B cell (primary cell): Measurements from ENCODE around the gene CMIP. TPM values are rescaled to one million over a fixed set of nuclear protein-coding genes. Genes with fewer than 3 reads are reported as not detected.

Source experiments
- ATAC-seq: fragments of 200-7000 bp; cut with Tn5 transposase; one replicate; pipeline ENCODE4 v1.10.0; 2021; ENCODE audit warnings: low read depth, mild to moderate bottlenecking, moderate number of reproducible peaks, moderate library complexity
- CTCF ChIA-PET: fragments of 350-600 bp; sonication (Branson Sonifier 250); formaldehyde crosslinking; loops from one replicate; lab custom pipeline; 2021; ENCODE audit warnings: antibody characterized with exemption, inconsistent platforms; lab: Charles Lee
- POLR2A ChIA-PET: fragments of 350-600 bp; sonication (Branson Sonifier 250); formaldehyde crosslinking; loops from one replicate; lab custom pipeline; 2021; ENCODE audit warnings: antibody characterized with exemption; lab: Charles Lee
- DNase-seq: peaks from one replicate; pipeline ENCODE4 v3.0.0; 2013
- H2AFZ ChIP-seq: 2 replicates; pipeline ENCODE4 v1.6.1; 2012; ENCODE audit warnings: mild to moderate bottlenecking, low read depth, low read length; ENCODE audit not compliant: insufficient read depth, poor library complexity, severe bottlenecking
- H3K27ac ChIP-seq, 2 donors: 1 replicate in 1 of 2; 2 replicates in 1 of 2; pipeline ENCODE4 v1.5.1; 2012 to 2013; ENCODE audit warnings: low read length in 2 of 2, mild to moderate bottlenecking in 2 of 2, moderate library complexity in 1 of 2
- H3K27me3 ChIP-seq, 4 experiments: fragments of 200-600 bp in 1 of 4; sonication (generic) in 1 of 4; replicated peaks in 1 of 4; 1 replicate in 2 of 4; 2 replicates in 2 of 4; pipeline versions ENCODE4 v1.6.1 to v1.7.0; 2013 to 2016; ENCODE audit warnings: low read length in 3 of 4, mild to moderate bottlenecking in 2 of 4, mixed read lengths in 1 of 4, moderate library complexity in 1 of 4; ENCODE audit not compliant: insufficient read depth in 4 of 4, control insufficient read depth in 3 of 4; ENCODE audit errors: control extremely low read depth in 1 of 4
- H3K36me3 ChIP-seq, 2 experiments: replicated peaks in 1 of 2; 1 replicate in 1 of 2; 2 replicates in 1 of 2; pipeline versions ENCODE4 v1.6.1 to v1.7.1; 2013; ENCODE audit warnings: low read length in 1 of 2; ENCODE audit not compliant: insufficient read depth in 2 of 2, control insufficient read depth in 1 of 2; ENCODE audit errors: control extremely low read depth in 1 of 2, extremely low read depth in 1 of 2
- H3K4me1 ChIP-seq, 2 donors: fragments of 200-600 bp in 1 of 2; sonication (generic) in 1 of 2; 1 replicate in 1 of 2; 2 replicates in 1 of 2; pipeline versions ENCODE4 v1.5.1 to v1.6.1; 2013 to 2017; ENCODE audit warnings: low read length in 2 of 2; ENCODE audit not compliant: control insufficient read depth in 2 of 2, insufficient read depth in 2 of 2
- H3K4me2 ChIP-seq: replicated peaks from 2 replicates; pipeline ENCODE3; 2012; ENCODE audit warnings: mild to moderate bottlenecking, low read depth, low read length; ENCODE audit not compliant: poor library complexity, severe bottlenecking
- H3K4me3 ChIP-seq, 5 experiments: fragments of 200-600 bp in 1 of 5; sonication (generic) in 1 of 5; 1 replicate in 3 of 5; 2 replicates in 2 of 5; pipeline versions ENCODE4 v1.5.1 to v1.7.0; 2011 to 2016; ENCODE audit warnings: low read length in 4 of 5, mild to moderate bottlenecking in 4 of 5, low read depth in 2 of 5, control low read depth in 1 of 5, moderate library complexity in 1 of 5; ENCODE audit not compliant: insufficient read depth in 1 of 5; ENCODE audit errors: control extremely low read depth in 1 of 5, extremely low read depth in 1 of 5
- H3K79me2 ChIP-seq: fragments of 200-600 bp; sonication (generic); one replicate; pipeline ENCODE4 v1.6.0; 2016; ENCODE audit warnings: low read length; ENCODE audit not compliant: control insufficient read depth, insufficient read depth
- H3K9ac ChIP-seq: fragments of 200-600 bp; sonication (generic); 2 replicates; pipeline ENCODE4 v1.6.1; 2017; ENCODE audit warnings: mild to moderate bottlenecking, low read length, moderate library complexity
- H3K9me3 ChIP-seq, 3 donors: one replicate each; pipeline versions ENCODE4 v1.6.1 to v1.7.1; 2013; ENCODE audit warnings: low read length in 2 of 3; ENCODE audit not compliant: control insufficient read depth in 2 of 3, insufficient read depth in 1 of 3; ENCODE audit errors: control extremely low read depth in 1 of 3
- H4K20me1 ChIP-seq: 2 replicates; pipeline ENCODE4 v1.6.0; 2012; ENCODE audit warnings: mild to moderate bottlenecking, low read length; ENCODE audit not compliant: insufficient read depth, control insufficient read depth, poor library complexity, severe bottlenecking
- H3K27ac Mint-ChIP-seq: one replicate; pipeline ENCODE4 v1.8.0; 2021; ENCODE audit warnings: mixed read lengths
- H3K27me3 Mint-ChIP-seq: one replicate; pipeline ENCODE4 v1.8.0; 2021; ENCODE audit warnings: mixed read lengths
- H3K4me1 Mint-ChIP-seq: one replicate; pipeline ENCODE4 v1.8.0; 2021; ENCODE audit warnings: mixed read lengths
- H3K4me3 Mint-ChIP-seq: one replicate; pipeline ENCODE4 v1.8.0; 2021; ENCODE audit warnings: mixed read lengths
- H3K9me3 Mint-ChIP-seq: one replicate; pipeline ENCODE4 v1.8.0; 2022; ENCODE audit warnings: mixed read lengths; ENCODE audit not compliant: insufficient read depth
- EZH2 ChIP-seq: IDR thresholded peaks from 2 replicates; pipeline ENCODE4 v1.6.1; 2012; ENCODE audit warnings: borderline replicate concordance, low read depth, mild to moderate bottlenecking, moderate library complexity, low read length; ENCODE audit not compliant: insufficient read depth, poor library complexity, severe bottlenecking
- WGBS: methylation state at CpG from one replicate; pipeline ENCODE4 v1.1.5; 2013; ENCODE audit warnings: missing lambda C conversion rate; ENCODE audit not compliant: insufficient coverage; 5-methylcytosine and 5-hydroxymethylcytosine counted together
- intact Hi-C: fragments of 100-400 bp; cut with micrococcal nuclease; formaldehyde crosslinking; loops from one replicate; pipeline ENCODE4 v1.10.0; 2022
- polyA plus RNA-seq: library from polyadenylated mRNA; depleted of rRNA; stranded (reverse); fragments of >200 nt; gene quantifications from 2 replicates; pipeline ENCODE4 v1.2.3, GENCODE V29; 2012
- total RNA-seq, 2 donors: library from RNA; stranded (reverse); fragments of 120-200 nt in 1 of 2; gene quantifications; 1 replicate in 1 of 2; 2 replicates in 1 of 2; pipeline versions ENCODE4 v1.2.3 to v1.2.4, GENCODE V29; 2013 to 2022
- TF ChIP-seq, protein P1 (sequence below): fragments of 200-600 bp; IDR thresholded peaks from one replicate; pipeline ENCODE4 v1.8.0; 2022; ENCODE audit warnings: antibody characterized with exemption, mild to moderate bottlenecking

Gene CMIP
- total and polyA plus RNA-seq, 2 donors (not counting 1 experiment from before 2014, with no cell fraction given): 27.1 to 155 TPM

DNA sequence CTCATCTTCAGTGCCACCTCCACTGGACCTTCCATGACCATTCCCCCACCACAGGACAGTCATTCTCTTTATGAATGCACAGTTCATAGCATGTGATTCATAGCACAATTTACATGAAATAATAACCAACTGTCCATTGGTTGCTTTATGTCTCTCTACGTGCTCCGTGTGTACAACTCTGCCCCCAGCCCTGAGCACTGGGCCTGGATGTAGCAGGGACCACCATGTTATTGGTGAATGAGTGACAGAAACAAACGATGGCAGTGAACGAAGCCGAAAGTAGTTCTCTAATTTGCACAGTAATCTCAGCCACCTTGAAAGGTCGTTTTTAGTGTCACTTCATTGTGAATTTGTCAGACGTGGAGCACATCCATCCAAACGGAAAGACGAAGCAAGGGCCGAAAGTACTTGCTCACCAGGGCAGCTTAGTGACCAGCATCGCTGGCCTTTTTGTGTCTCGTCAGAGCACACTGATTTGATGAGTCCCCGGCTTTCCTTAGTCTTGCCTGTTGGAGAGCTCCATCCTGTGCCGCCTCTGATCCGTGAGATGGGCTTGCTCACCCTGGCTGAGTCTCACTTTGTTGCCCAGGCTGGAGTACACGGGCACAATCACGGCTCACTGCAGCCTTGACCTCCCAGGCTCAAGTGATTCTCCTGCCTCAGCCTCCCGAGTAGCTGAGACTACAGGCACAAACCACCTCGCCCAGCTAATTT is 95.3 kb downstream of the CMIP start:
- no peak overlapping the region for H3K4me2 ChIP-seq
- H2AFZ ChIP-seq: no peak overlapping the region
- peaks cover 7 to 18% of the 10 kb centered on the region in 2 experiments for H3K36me3 ChIP-seq
- peaks cover 41% of the 10 kb centered on the region for H3K4me1 Mint-ChIP-seq
- ChIA-PET POLR2A (no interaction called here), CTCF (interaction anchor here (0.7 kb wide), 1 partner anchor 14 kb away, joined by 3 read pairs; no protein-coding TSS in a partner anchor)
- no peaks in the 10 kb centered on the region for H3K9me3 Mint-ChIP-seq
- no peak overlapping the region for H3K27ac Mint-ChIP-seq
- peaks cover 15 to 19% of the 10 kb centered on the region in 2 donors for H3K4me1 ChIP-seq
- H3K27ac ChIP-seq: no peak overlapping the region
- intact Hi-C loops: loop anchor here (10.0 kb wide), 1 partner anchor 55 kb away; no protein-coding TSS in a partner anchor
- H3K9ac ChIP-seq: no peak overlapping the region
- ATAC-seq (no peak), DNase-seq (no peak)
- H3K4me3 Mint-ChIP-seq: no peak overlapping the region
- TF ChIP-seq, protein P1, sequence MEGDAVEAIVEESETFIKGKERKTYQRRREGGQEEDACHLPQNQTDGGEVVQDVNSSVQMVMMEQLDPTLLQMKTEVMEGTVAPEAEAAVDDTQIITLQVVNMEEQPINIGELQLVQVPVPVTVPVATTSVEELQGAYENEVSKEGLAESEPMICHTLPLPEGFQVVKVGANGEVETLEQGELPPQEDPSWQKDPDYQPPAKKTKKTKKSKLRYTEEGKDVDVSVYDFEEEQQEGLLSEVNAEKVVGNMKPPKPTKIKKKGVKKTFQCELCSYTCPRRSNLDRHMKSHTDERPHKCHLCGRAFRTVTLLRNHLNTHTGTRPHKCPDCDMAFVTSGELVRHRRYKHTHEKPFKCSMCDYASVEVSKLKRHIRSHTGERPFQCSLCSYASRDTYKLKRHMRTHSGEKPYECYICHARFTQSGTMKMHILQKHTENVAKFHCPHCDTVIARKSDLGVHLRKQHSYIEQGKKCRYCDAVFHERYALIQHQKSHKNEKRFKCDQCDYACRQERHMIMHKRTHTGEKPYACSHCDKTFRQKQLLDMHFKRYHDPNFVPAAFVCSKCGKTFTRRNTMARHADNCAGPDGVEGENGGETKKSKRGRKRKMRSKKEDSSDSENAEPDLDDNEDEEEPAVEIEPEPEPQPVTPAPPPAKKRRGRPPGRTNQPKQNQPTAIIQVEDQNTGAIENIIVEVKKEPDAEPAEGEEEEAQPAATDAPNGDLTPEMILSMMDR: no peak
- no peak for TF ChIP-seq EZH2
- no peaks in the 10 kb centered on the region for H3K9me3 ChIP-seq
- 97% methylated on average over 16 of the region's 19 CpGs for WGBS
- no peak overlapping the region for H3K4me3 ChIP-seq
- H4K20me1 ChIP-seq: peaks cover 98% of the 10 kb centered on the region
- H3K79me2 ChIP-seq: peaks cover 100% of the 10 kb centered on the region
- H3K27me3 ChIP-seq: no peaks in the 10 kb centered on the region
- no peaks in the 10 kb centered on the region for H3K27me3 Mint-ChIP-seq

DNA sequence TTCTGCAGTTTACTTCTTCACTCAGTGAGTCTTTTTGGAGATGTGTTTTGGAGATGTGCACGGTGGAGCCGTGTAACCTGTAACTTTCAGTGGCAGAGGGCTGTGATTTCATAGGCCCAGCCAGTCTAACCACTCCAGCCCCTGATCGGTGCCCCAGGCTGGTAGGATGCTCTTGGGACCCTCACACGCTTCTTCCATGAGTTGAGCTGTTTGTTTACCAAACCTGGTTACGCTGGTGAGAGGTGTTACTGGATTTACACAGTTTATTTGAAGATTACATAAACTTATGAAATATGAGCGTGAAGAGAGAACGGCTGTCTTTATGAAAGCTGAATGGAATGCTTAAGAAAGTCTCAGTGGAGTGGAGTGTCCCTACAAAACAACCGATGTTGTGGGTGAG is 96.7 kb downstream of the CMIP start:
- ChIA-PET POLR2A (no interaction called here), CTCF (no interaction called here)
- Mint-ChIP-seq H3K27ac (no peak overlapping the region), H3K4me1 (peaks cover 52% of the 10 kb centered on the region), H3K27me3 (no peaks in the 10 kb centered on the region), H3K4me3 (no peak overlapping the region), H3K9me3 (no peaks in the 10 kb centered on the region)
- H3K9me3 ChIP-seq: no peaks in the 10 kb centered on the region
- no peak overlapping the region for H2AFZ ChIP-seq
- DNase-seq (no peak), ATAC-seq (no peak)
- peaks cover 7 to 11% of the 10 kb centered on the region in 2 experiments for H3K36me3 ChIP-seq
- no peaks in the 10 kb centered on the region for H3K27me3 ChIP-seq
- intact Hi-C loops: no loop called here
- H3K4me3 ChIP-seq: no peak overlapping the region
- WGBS: 90% methylated on average over 7 of the region's 8 CpGs
- no peak overlapping the region for H3K9ac ChIP-seq
- H3K27ac ChIP-seq: no peak overlapping the region
- H3K4me2 ChIP-seq: no peak overlapping the region
- peaks cover 17 to 24% of the 10 kb centered on the region in 2 donors for H3K4me1 ChIP-seq
- no peak for TF ChIP-seq EZH2
- TF ChIP-seq, protein P1: no peak
- H4K20me1 ChIP-seq: peaks cover 98% of the 10 kb centered on the region
- peaks cover 100% of the 10 kb centered on the region for H3K79me2 ChIP-seq
